Measurements from ENCODE around the gene ADTRP. TPM values are rescaled to one million over a fixed set of nuclear protein-coding genes. Genes with fewer than 3 reads are reported as not detected.

ADTRP gene
- total RNA-seq, 1 donor from 2014 or later, result not detected

GRCh38 chr6:11780097-11780428 lies 1.5 kb upstream of the ADTRP start:
- DNase-seq (no peak), ATAC-seq (ENCODE audit: poor library complexity) (no peak)
- intact Hi-C loops (cut with DNase I), result no loop called here

- intact Hi-C loops (cut with DNase I), result no loop called here
- ATAC-seq (ENCODE audit: poor library complexity) (peak; percentile 18), DNase-seq (no peak)
These were observed 910 bp upstream of the ADTRP start for GRCh38 chr6:11779329-11780096.

- DNase-seq (no peak), ATAC-seq (ENCODE audit: poor library complexity) (no peak)
- intact Hi-C loops (cut with DNase I), result no loop called here
These were observed 567 bp downstream of the ADTRP start for GRCh38 chr6:11778036-11778435.

- ATAC-seq (ENCODE audit: poor library complexity) (no peak), DNase-seq (no peak)
- intact Hi-C loops (cut with DNase I), result no loop called here
These were observed 2.7 kb downstream of the ADTRP start for GRCh38 chr6:11775791-11776409.

GRCh38 chr6:11774426-11774825 lies 4.2 kb downstream of the ADTRP start:
- intact Hi-C loops (cut with DNase I), result no loop called here
- ATAC-seq (ENCODE audit: poor library complexity) (no peak), DNase-seq (no peak)

- no peak for DNase-seq
- intact Hi-C loops (cut with DNase I), result no loop called here
- ATAC-seq (ENCODE audit: poor library complexity), result no peak
These were observed 5.0 kb downstream of the ADTRP start for GRCh38 chr6:11773581-11773980.

- intact Hi-C loops (cut with DNase I), result no loop called here
- no peak for ATAC-seq (ENCODE audit: poor library complexity)
- DNase-seq, result no peak
These were observed 5.6 kb downstream of the ADTRP start for GRCh38 chr6:11773013-11773412.

- DNase-seq (no peak), ATAC-seq (ENCODE audit: poor library complexity) (no peak)
- intact Hi-C loops (cut with DNase I), result no loop called here
These were observed 6.3 kb downstream of the ADTRP start for GRCh38 chr6:11772109-11772825.

- ATAC-seq (ENCODE audit: poor library complexity), result no peak
- DNase-seq, result no peak
- intact Hi-C loops (cut with DNase I), result no loop called here
These were observed 7.0 kb downstream of the ADTRP start for GRCh38 chr6:11771473-11772048.

GRCh38 chr6:11770546-11771466 lies 7.8 kb downstream of the ADTRP start:
- intact Hi-C loops (cut with DNase I), result no loop called here
- ATAC-seq (ENCODE audit: poor library complexity) (peak; percentile 98), DNase-seq (peak; percentile 94)

GRCh38 chr6:11769811-11770545 lies 8.6 kb downstream of the ADTRP start:
- ATAC-seq (ENCODE audit: poor library complexity), result no peak
- DNase-seq, result no peak
- intact Hi-C loops (cut with DNase I), result no loop called here

GRCh38 chr6:11769244-11769643 lies 9.4 kb downstream of the ADTRP start:
- DNase-seq (no peak), ATAC-seq (ENCODE audit: poor library complexity) (no peak)
- intact Hi-C loops (cut with DNase I), result no loop called here

GRCh38 chr6:11767978-11768756 lies 10.4 kb downstream of the ADTRP start:
- intact Hi-C loops (cut with DNase I), result no loop called here
- no peak for ATAC-seq (ENCODE audit: poor library complexity)
- DNase-seq, result no peak

- no peak for DNase-seq
- intact Hi-C loops (cut with DNase I), result no loop called here
- ATAC-seq (ENCODE audit: poor library complexity), result no peak
These were observed 11.1 kb downstream of the ADTRP start for GRCh38 chr6:11767458-11767857.

- ATAC-seq (ENCODE audit: poor library complexity), result no peak
- intact Hi-C loops (cut with DNase I), result no loop called here
- no peak for DNase-seq
These were observed 11.8 kb downstream of the ADTRP start for GRCh38 chr6:11766589-11767450.

GRCh38 chr6:11766043-11766442 lies 12.6 kb downstream of the ADTRP start:
- DNase-seq, result no peak
- intact Hi-C loops (cut with DNase I), result no loop called here
- ATAC-seq (ENCODE audit: poor library complexity), result no peak

- no peak for ATAC-seq (ENCODE audit: poor library complexity)
- no peak for DNase-seq
- intact Hi-C loops (cut with DNase I), result no loop called here
These were observed 14.4 kb downstream of the ADTRP start for GRCh38 chr6:11764250-11764604.
